HG03575 (cell line): ENCODE results near the gene GALNT7.

Source experiments
- ATAC-seq: cut with Tn5 transposase; IDR thresholded peaks from one replicate; pipeline ENCODE4 v1.9.1; 2021; ENCODE audit not compliant: unreplicated experiment, insufficient number of reproducible peaks, low FRiP score; ENCODE audit errors: extremely low read depth

GALNT7 gene

GRCh38 chr4:173188648-173189047 lies 20.0 kb downstream of the GALNT7 start:
- no peak for ATAC-seq

- ATAC-seq = no peak
Measured at GRCh38 chr4:173189117-173189693, 20.6 kb downstream of the GALNT7 start.

- ATAC-seq = no peak
Measured at GRCh38 chr4:173191623-173192041, 23.0 kb downstream of the GALNT7 start.

- no peak for ATAC-seq
Measured at GRCh38 chr4:173192375-173193162, 24.0 kb downstream of the GALNT7 start.

- ATAC-seq = no peak
Measured at GRCh38 chr4:173194157-173194556, 25.5 kb downstream of the GALNT7 start.

GRCh38 chr4:173195109-173195508 lies 26.5 kb downstream of the GALNT7 start:
- ATAC-seq = no peak

- ATAC-seq = no peak
Measured at GRCh38 chr4:173199553-173199952, 30.9 kb downstream of the GALNT7 start.

GRCh38 chr4:173200103-173200884 lies 31.7 kb downstream of the GALNT7 start:
- ATAC-seq = no peak

- no peak for ATAC-seq
Measured at GRCh38 chr4:173202395-173202794, 33.8 kb downstream of the GALNT7 start.

GRCh38 chr4:173205656-173206055 lies 37.0 kb downstream of the GALNT7 start:
- ATAC-seq = no peak

GRCh38 chr4:173208420-173208819 lies 39.8 kb downstream of the GALNT7 start:
- ATAC-seq = no peak

GRCh38 chr4:173211222-173211621 lies 42.6 kb downstream of the GALNT7 start:
- no peak for ATAC-seq

GRCh38 chr4:173211838-173212237 lies 43.2 kb downstream of the GALNT7 start:
- no peak for ATAC-seq

- ATAC-seq = no peak
Measured at GRCh38 chr4:173212379-173212778, 43.8 kb downstream of the GALNT7 start.

- no peak for ATAC-seq
Measured at GRCh38 chr4:173213296-173213695, 44.7 kb downstream of the GALNT7 start.

GRCh38 chr4:173214231-173214630 lies 45.6 kb downstream of the GALNT7 start:
- ATAC-seq = no peak

- ATAC-seq = no peak
Measured at GRCh38 chr4:173214661-173215060, 46.0 kb downstream of the GALNT7 start.

GRCh38 chr4:173217075-173217474 lies 48.5 kb downstream of the GALNT7 start:
- ATAC-seq = no peak

- no peak for ATAC-seq
Measured at GRCh38 chr4:173217727-173218126, 49.1 kb downstream of the GALNT7 start.
